CD14-positive monocyte (primary cell): ENCODE measurements around the gene LBR. TPM values are rescaled to one million over a fixed set of nuclear protein-coding genes. Genes with fewer than 3 reads are reported as not detected.

Experiments used
- DNase-seq, 3 donors: peaks; one replicate each; pipeline ENCODE4 v3.0.0-alpha.2; 2011 to 2022
- H2AFZ ChIP-seq: 2 replicates; pipeline ENCODE4 v1.6.0; 2012; ENCODE audit warnings: mild to moderate bottlenecking, low read depth, low read length, inconsistent platforms; ENCODE audit not compliant: insufficient read depth, poor library complexity, severe bottlenecking
- H3K27ac ChIP-seq, 2 donors: 1 replicate in 1 of 2; 2 replicates in 1 of 2; pipeline ENCODE4 v1.5.1; 2012 to 2013; ENCODE audit warnings: low read length in 2 of 2, control low read depth in 1 of 2, inconsistent platforms in 1 of 2, low read depth in 1 of 2, mild to moderate bottlenecking in 1 of 2
- H3K27me3 ChIP-seq, 2 donors: one replicate each; pipeline versions ENCODE4 v1.6.0 to v1.6.1; 2011 to 2013; ENCODE audit warnings: low read length in 2 of 2; ENCODE audit not compliant: control insufficient read depth in 2 of 2, insufficient read depth in 2 of 2
- H3K36me3 ChIP-seq, 2 donors: replicated peaks in 1 of 2; 1 replicate in 1 of 2; 2 replicates in 1 of 2; pipeline versions ENCODE4 v1.5.1 to v1.6.1; 2012 to 2013; ENCODE audit warnings: low read length in 2 of 2, control low read depth in 1 of 2, inconsistent platforms in 1 of 2, mild to moderate bottlenecking in 1 of 2; ENCODE audit not compliant: insufficient read depth in 2 of 2, control insufficient read depth in 1 of 2
- H3K4me1 ChIP-seq, 2 donors: 1 replicate in 1 of 2; 2 replicates in 1 of 2; pipeline versions ENCODE4 v1.5.1 to v1.6.1; 2012 to 2013; ENCODE audit warnings: low read length in 2 of 2, control low read depth in 1 of 2, inconsistent platforms in 1 of 2, mild to moderate bottlenecking in 1 of 2, moderate library complexity in 1 of 2; ENCODE audit not compliant: insufficient read depth in 2 of 2, control insufficient read depth in 1 of 2
- H3K4me2 ChIP-seq: replicated peaks from 2 replicates; pipeline ENCODE3; 2012; ENCODE audit warnings: low read length, moderate library complexity, mild to moderate bottlenecking; ENCODE audit not compliant: poor library complexity, severe bottlenecking; ENCODE audit errors: extremely low read depth
- H3K4me3 ChIP-seq, 3 experiments: fragments of 200-600 bp in 1 of 3; sonication (generic) in 1 of 3; replicated peaks in 1 of 3; 1 replicate in 2 of 3; 2 replicates in 1 of 3; pipeline ENCODE4 v1.5.1; 2011 to 2013; ENCODE audit warnings: low read length in 3 of 3, mild to moderate bottlenecking in 3 of 3, control low read depth in 2 of 3, low read depth in 2 of 3, inconsistent platforms in 1 of 3, moderate library complexity in 1 of 3
- H3K79me2 ChIP-seq: 2 replicates; pipeline ENCODE4 v1.6.0; 2012; ENCODE audit warnings: mild to moderate bottlenecking, control low read depth, inconsistent platforms, low read length, moderate library complexity; ENCODE audit not compliant: insufficient read depth
- H3K9ac ChIP-seq: 2 replicates; pipeline ENCODE4 v1.6.0; 2017; ENCODE audit warnings: low read length, mild to moderate bottlenecking; ENCODE audit not compliant: insufficient read depth, poor library complexity, severe bottlenecking
- H3K9me3 ChIP-seq, 2 donors: replicated peaks in 1 of 2; 1 replicate in 1 of 2; 2 replicates in 1 of 2; pipeline versions ENCODE4 v1.5.1 to v1.6.1; 2012 to 2013; ENCODE audit warnings: low read length in 2 of 2, control low read depth in 1 of 2; ENCODE audit not compliant: control insufficient read depth in 1 of 2, insufficient read depth in 1 of 2
- H4K20me1 ChIP-seq: 2 replicates; pipeline ENCODE4 v1.6.0; 2012; ENCODE audit warnings: mild to moderate bottlenecking, low read length, control low read depth, moderate library complexity; ENCODE audit not compliant: insufficient read depth
- H3K27ac Mint-ChIP-seq, 7 donors: one replicate each; pipeline ENCODE4 v1.8.0; 2020; ENCODE audit warnings: mild to moderate bottlenecking in 7 of 7, mixed read lengths in 7 of 7, moderate library complexity in 6 of 7, inconsistent platforms in 2 of 7
- H3K27me3 Mint-ChIP-seq, 3 donors: one replicate each; pipeline ENCODE4 v1.8.0; 2021 to 2022; ENCODE audit warnings: low read depth in 3 of 3, mild to moderate bottlenecking in 3 of 3, mixed read lengths in 3 of 3, moderate library complexity in 3 of 3, inconsistent platforms in 1 of 3
- H3K36me3 Mint-ChIP-seq, 2 donors: one replicate each; pipeline ENCODE4 v1.8.0; 2020; ENCODE audit warnings: mixed read lengths in 2 of 2, inconsistent platforms in 1 of 2, mild to moderate bottlenecking in 1 of 2
- H3K4me1 Mint-ChIP-seq: one replicate; pipeline ENCODE4 v1.8.0; 2020; ENCODE audit warnings: mild to moderate bottlenecking, mixed read lengths
- H3K4me3 Mint-ChIP-seq, 2 donors: one replicate each; pipeline ENCODE4 v1.8.0; 2020; ENCODE audit warnings: mild to moderate bottlenecking in 2 of 2, mixed read lengths in 2 of 2, moderate library complexity in 1 of 2
- H3K9me3 Mint-ChIP-seq, 7 donors: one replicate each; pipeline ENCODE4 v1.8.0; 2020 to 2022; ENCODE audit warnings: mixed read lengths in 7 of 7, mild to moderate bottlenecking in 6 of 7, moderate library complexity in 6 of 7, inconsistent platforms in 2 of 7
- CTCF ChIP-seq: fragments of 200-600 bp; IDR thresholded peaks from one replicate; pipeline ENCODE4 v1.8.0; 2022; ENCODE audit warnings: antibody characterized with exemption, mild to moderate bottlenecking
- WGBS: methylation state at CpG from one replicate; pipeline ENCODE4 v1.1.5; 2013; ENCODE audit warnings: missing lambda C conversion rate; ENCODE audit not compliant: insufficient coverage; 5-methylcytosine and 5-hydroxymethylcytosine counted together
- intact Hi-C, 2 donors: fragments of 100-400 bp; cut with micrococcal nuclease; formaldehyde crosslinking; loops; one replicate each; pipeline versions ENCODE4 v1.15.0 to v1.15.1; 2023
- polyA plus RNA-seq, 3 donors: library from polyadenylated mRNA; depleted of rRNA in 1 of 3; unstranded in 2 of 3; stranded (reverse) in 1 of 3; fragments of 300-500 nt in 2 of 3; fragments of >200 nt in 1 of 3; fragmentation: Illumina TruSeq in 2 of 3; gene quantifications; 1 replicate in 2 of 3; 2 replicates in 1 of 3; pipeline ENCODE4 v1.2.3, GENCODE V29; 2012 to 2021

The LBR gene
- polyA plus RNA-seq, 3 donors = 31.8 to 125 (median 100) TPM

- H3K27me3 Mint-ChIP-seq = no peaks in the 10 kb centered on the region
- peaks cover 74 to 77% of the 10 kb centered on the region in 2 donors for H3K36me3 Mint-ChIP-seq
- no peak for TF ChIP-seq CTCF
- no peak overlapping the region for H2AFZ ChIP-seq
- H3K4me2 ChIP-seq = no peak overlapping the region
- no peak overlapping the region for H3K4me3 ChIP-seq
- H3K36me3 ChIP-seq = peaks cover 64 to 83% of the 10 kb centered on the region in 2 donors
- no peak overlapping the region for H3K27ac ChIP-seq
- peaks cover 84% of the 10 kb centered on the region for H4K20me1 ChIP-seq
- H3K4me1 Mint-ChIP-seq = peaks cover 43% of the 10 kb centered on the region
- H3K4me1 ChIP-seq = peaks cover 30 to 42% of the 10 kb centered on the region in 2 donors
- WGBS = no CpG with 5 or more reads among the region's 2 CpGs
- H3K9me3 ChIP-seq = no peaks in the 10 kb centered on the region
- DNase-seq = no peak
- H3K27ac Mint-ChIP-seq = peak overlapping the region in 2 of 7 donors; percentile 27 to 50
- H3K27me3 ChIP-seq = no peaks in the 10 kb centered on the region
- H3K79me2 ChIP-seq = peaks cover 100% of the 10 kb centered on the region
- H3K9ac ChIP-seq = no peak overlapping the region
- H3K4me3 Mint-ChIP-seq = no peak overlapping the region
- intact Hi-C loops = no loop called here
- H3K9me3 Mint-ChIP-seq = no peaks in the 10 kb centered on the region
Observed at GRCh38 chr1:225418059-225418458, 9.8 kb downstream of the LBR start.

GRCh38 chr1:225415967-225416745 is 11.7 kb downstream of the LBR start:
- Mint-ChIP-seq H3K27me3 (peaks cover 0 to 2% (median 0%) of the 10 kb centered on the region in 3 donors), H3K4me1 (peaks cover 25% of the 10 kb centered on the region), H3K4me3 (no peak overlapping the region), H3K36me3 (peaks cover 87 to 93% of the 10 kb centered on the region in 2 donors), H3K27ac (peak overlapping the region in 5 of 7 donors; percentile 48 to 81 (median 61)), H3K9me3 (no peaks in the 10 kb centered on the region)
- Histone ChIP-seq H3K4me1 (peaks cover 17 to 23% of the 10 kb centered on the region in 2 donors), H2AFZ (no peak overlapping the region), H3K4me2 (no peak overlapping the region), H3K27me3 (no peaks in the 10 kb centered on the region), H3K36me3 (peaks cover 83 to 100% of the 10 kb centered on the region in 2 donors), H3K9ac (no peak overlapping the region), H3K9me3 (no peaks in the 10 kb centered on the region), H3K79me2 (peaks cover 100% of the 10 kb centered on the region), H3K27ac (peak overlapping the region in 1 of 2 donors; percentile 44), H3K4me3 (no peak overlapping the region), H4K20me1 (peaks cover 85% of the 10 kb centered on the region)
- intact Hi-C loops = no loop called here
- no peak for DNase-seq
- TF ChIP-seq CTCF = no peak
- no CpG with 5 or more reads among the region's 11 CpGs for WGBS
